Measurements from ENCODE around the gene HSPA4. TPM values are rescaled to one million over a fixed set of nuclear protein-coding genes. Genes with fewer than 3 reads are reported as not detected.

Gene HSPA4
- total RNA-seq, 3 donors from 2014 or later: 258 to 302 (median 277) TPM

Other genes starting within 250 kb of the HSPA4 start
- gene SOWAHA, start 238.7 kb upstream of the HSPA4 start, total RNA-seq: under 1 TPM in 1 of 3 donors, not detected in 2; 0.05 TPM
- gene SHROOM1, start 221.4 kb upstream of the HSPA4 start, total RNA-seq: 1 to 10 TPM in 1 of 3 donors, under 1 TPM in 2; 0.79 to 1.4 (median 0.83) TPM
- under 1 TPM; 0.27 to 0.89 (median 0.32) TPM for gene GDF9, start 185.5 kb upstream of the HSPA4 start, total RNA-seq
- 100 to 1,000 TPM; 475 to 549 (median 490) TPM for gene UQCRQ, start 185.4 kb upstream of the HSPA4 start, total RNA-seq
- gene LEAP2, start 178.3 kb upstream of the HSPA4 start, total RNA-seq: 1 to 10 TPM; 1.9 to 2.1 (median 1.9) TPM
- 10 to 100 TPM; 27.5 to 31.7 (median 30.4) TPM for gene AFF4, start 88.4 kb upstream of the HSPA4 start, total RNA-seq
- gene ZCCHC10, start 25.5 kb upstream of the HSPA4 start, total RNA-seq: 10 to 100 TPM; 29.2 to 33.9 (median 31.7) TPM